ENCODE data around the gene P3H4. TPM values are rescaled to one million over a fixed set of nuclear protein-coding genes. Genes with fewer than 3 reads are reported as not detected.
"Not testable (repeated sequence)": the region's sequence is repeated elsewhere in the genome, so short reads cannot be mapped to it uniquely, and the experiment has no call there.

Gene P3H4
- total RNA-seq, 1 donor from 2014 or later = 9.2 TPM

- Histone ChIP-seq H3K9me3 (no peaks in the 10 kb centered on the region), H3K27me3 (ENCODE audit: low read depth) (no peaks in the 10 kb centered on the region), H3K4me3 (peak overlapping the region; percentile 97), H3K4me1 (peaks cover 17% of the 10 kb centered on the region), H3K27ac (peak overlapping the region; percentile 79), H3K36me3 (peaks cover 19% of the 10 kb centered on the region)
- no peak for DNase-seq
- TF ChIP-seq CTCF (IDR thresholded peaks at IDR 0.05) = no peak
- ATAC-seq = peak; percentile 60 to 72
- intact Hi-C loops (cut with DNase I) = no loop called here
Observed at GRCh38 chr17:41835214-41835799, 23.6 kb upstream of the P3H4 start.

- H3K4me3 ChIP-seq; H3K27ac ChIP-seq; H3K4me1 ChIP-seq; H3K9me3 ChIP-seq; ATAC-seq; DNase-seq; H3K27me3 ChIP-seq (ENCODE audit: low read depth); intact Hi-C loops (cut with DNase I): not testable (repeated sequence)
- peaks cover 68% of the 10 kb centered on the region for H3K36me3 ChIP-seq
Observed at GRCh38 chr17:41829961-41830360, 18.2 kb upstream of the P3H4 start.

- no peak for TF ChIP-seq CTCF (IDR thresholded peaks at IDR 0.05)
- peaks cover 55% of the 10 kb centered on the region for H3K36me3 ChIP-seq
- DNase-seq = peak; percentile 20
Observed at GRCh38 chr17:41825175-41825845, 13.6 kb upstream of the P3H4 start.

GRCh38 chr17:41824086-41824485 is 12.3 kb upstream of the P3H4 start:
- no peak for ATAC-seq
- H3K36me3 ChIP-seq = peaks cover 44% of the 10 kb centered on the region
- no peaks in the 10 kb centered on the region for H3K27me3 ChIP-seq (ENCODE audit: low read depth)

More at GRCh38 chr17:41825175-41825845, 13.6 kb upstream of the P3H4 start:
- H3K4me1 ChIP-seq = no peaks in the 10 kb centered on the region
- no peaks in the 10 kb centered on the region for H3K9me3 ChIP-seq
- peak in 1 of 2 donors; percentile 15 for ATAC-seq
- H3K27ac ChIP-seq = no peak overlapping the region
- H3K27me3 ChIP-seq (ENCODE audit: low read depth) = no peaks in the 10 kb centered on the region
- intact Hi-C loops (cut with DNase I) = no loop called here
- no peak overlapping the region for H3K4me3 ChIP-seq

GRCh38 chr17:41823580-41823979 is 11.8 kb upstream of the P3H4 start:
- Histone ChIP-seq H3K27me3 (ENCODE audit: low read depth) (no peaks in the 10 kb centered on the region), H3K36me3 (peaks cover 39% of the 10 kb centered on the region), H3K4me3 (no peak overlapping the region), H3K4me1 (no peaks in the 10 kb centered on the region), H3K27ac (no peak overlapping the region), H3K9me3 (no peaks in the 10 kb centered on the region)
- TF ChIP-seq CTCF (IDR thresholded peaks at IDR 0.05) = no peak
- DNase-seq = no peak
- no peak for ATAC-seq
- intact Hi-C loops (cut with DNase I) = no loop called here

More at GRCh38 chr17:41824086-41824485, 12.3 kb upstream of the P3H4 start:
- no peak for TF ChIP-seq CTCF (IDR thresholded peaks at IDR 0.05)
- Histone ChIP-seq H3K27ac (no peak overlapping the region), H3K4me1 (no peaks in the 10 kb centered on the region), H3K4me3 (no peak overlapping the region), H3K9me3 (no peaks in the 10 kb centered on the region)
- DNase-seq = no peak
- intact Hi-C loops (cut with DNase I) = no loop called here

GRCh38 chr17:41823141-41823524 is 11.4 kb upstream of the P3H4 start:
- Histone ChIP-seq H3K27ac (no peak overlapping the region), H3K4me1 (no peaks in the 10 kb centered on the region), H3K9me3 (no peaks in the 10 kb centered on the region), H3K36me3 (peaks cover 36% of the 10 kb centered on the region), H3K4me3 (no peak overlapping the region), H3K27me3 (ENCODE audit: low read depth) (no peaks in the 10 kb centered on the region)
- intact Hi-C loops (cut with DNase I) = no loop called here
- ATAC-seq (no peak), DNase-seq (no peak)
- no peak for TF ChIP-seq CTCF (IDR thresholded peaks at IDR 0.05)

Data from lower lobe of right lung (tissue), 2 donors.